GM19023 (cell line): Measurements from ENCODE around the gene FANCI.

ENCODE experiments used
- ATAC-seq: cut with Tn5 transposase; IDR thresholded peaks from one replicate; pipeline ENCODE4 v1.9.1; 2021; ENCODE audit warnings: mild to moderate bottlenecking, moderate library complexity; ENCODE audit not compliant: unreplicated experiment

The FANCI gene

DNA sequence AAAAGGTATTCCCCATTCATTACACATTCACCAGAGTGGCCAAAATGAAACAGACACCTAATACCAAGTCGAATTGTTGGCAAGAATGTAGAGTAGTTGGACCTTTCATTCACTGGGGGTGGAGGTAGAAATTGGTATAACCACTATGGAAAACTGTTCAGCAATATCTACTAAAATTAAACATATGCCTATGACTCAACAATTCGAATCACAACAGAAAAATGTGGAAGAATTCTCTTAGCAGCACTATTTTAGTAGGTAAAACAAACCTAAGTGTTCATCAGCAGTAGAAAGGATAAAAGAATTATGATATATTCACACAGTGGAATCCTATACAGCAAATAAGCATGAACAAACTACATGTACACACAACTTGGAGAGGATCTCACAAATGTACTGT is 60.2 kb downstream of the FANCI start:
- ATAC-seq = no peak

DNA sequence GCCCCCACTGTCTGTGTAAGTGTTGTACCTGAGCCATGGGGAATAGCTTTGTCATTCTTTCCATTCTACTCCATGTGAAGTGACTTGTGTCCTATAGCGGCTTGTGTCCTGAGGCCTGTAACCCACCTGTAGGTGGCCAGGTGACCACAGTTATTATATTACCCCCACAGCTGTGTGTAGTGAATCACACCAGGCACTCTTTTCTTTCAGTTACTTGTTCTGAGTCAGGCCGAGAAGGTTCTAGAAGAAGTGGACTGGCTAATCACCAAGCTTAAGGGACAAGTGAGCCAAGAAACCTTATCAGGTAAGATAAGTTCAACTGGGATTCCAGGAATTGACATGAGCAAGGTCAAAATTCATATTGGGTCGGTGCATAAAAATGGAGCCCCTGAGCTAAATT is 61.6 kb downstream of the FANCI start:
- ATAC-seq = no peak

DNA sequence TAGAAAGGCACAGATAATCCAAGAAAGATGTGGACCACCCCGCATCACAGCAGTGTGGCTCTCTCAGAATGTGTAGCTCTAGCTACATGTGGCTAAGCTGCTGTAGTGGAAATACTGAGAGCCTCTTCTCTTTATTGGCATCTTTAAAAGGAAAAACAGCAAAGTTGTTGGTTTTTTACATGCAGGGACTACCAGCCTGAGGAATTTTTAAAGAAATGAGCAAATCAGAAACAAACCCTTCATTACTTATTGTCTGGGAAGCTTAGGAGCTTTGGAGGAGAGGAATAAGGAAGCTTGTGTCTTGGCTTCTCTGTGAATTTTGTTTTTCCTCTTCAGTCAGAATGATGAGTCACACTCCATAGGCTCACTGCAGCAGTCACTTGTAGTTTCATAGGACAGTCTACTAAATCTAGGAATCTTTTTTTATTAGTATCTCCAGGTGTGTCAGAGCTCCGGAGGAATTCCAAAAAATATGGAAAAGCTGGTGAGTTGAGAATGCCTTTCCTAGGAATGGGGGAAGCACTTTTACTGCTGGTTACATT is 63.3 kb downstream of the FANCI start:
- no peak for ATAC-seq

DNA sequence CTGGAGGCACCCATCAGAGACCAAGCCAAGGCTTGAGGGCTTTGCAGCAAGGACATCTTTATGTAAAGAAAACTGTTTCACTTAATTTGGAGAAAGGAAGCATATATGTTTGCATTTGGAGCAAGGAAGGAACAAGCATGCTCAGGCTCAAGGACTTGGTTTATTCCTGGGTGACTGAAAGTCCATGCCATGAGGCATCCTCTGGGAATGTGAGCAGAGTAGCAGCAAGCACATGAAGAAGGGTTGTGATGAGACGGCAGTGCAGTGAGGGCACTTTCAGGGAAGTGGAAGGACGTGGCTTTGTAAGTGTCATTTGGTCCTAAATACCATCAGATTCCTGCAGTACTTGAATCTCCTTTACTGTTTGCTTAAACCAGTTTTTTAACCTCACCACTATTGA is 64.0 kb downstream of the FANCI start:
- ATAC-seq = no peak

DNA sequence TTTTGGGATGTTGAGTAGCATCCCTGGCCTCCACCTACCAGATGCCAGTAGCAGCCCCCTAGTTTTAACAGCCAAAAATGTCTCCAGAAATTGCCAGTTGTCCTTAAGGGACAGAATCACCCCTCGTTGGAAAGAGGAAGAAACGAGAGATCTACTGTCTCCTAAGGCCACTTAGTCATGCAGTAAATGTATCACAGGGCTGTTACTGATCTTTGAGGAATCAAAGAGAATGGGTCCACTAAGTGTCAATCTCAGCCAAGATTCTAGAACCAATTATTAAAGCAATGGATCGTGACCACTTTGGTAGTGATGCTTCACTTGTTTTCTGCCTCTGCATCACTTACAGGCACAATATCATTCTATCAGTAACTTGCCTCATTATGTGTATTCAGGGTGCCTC is 64.5 kb downstream of the FANCI start:
- no peak for ATAC-seq

DNA sequence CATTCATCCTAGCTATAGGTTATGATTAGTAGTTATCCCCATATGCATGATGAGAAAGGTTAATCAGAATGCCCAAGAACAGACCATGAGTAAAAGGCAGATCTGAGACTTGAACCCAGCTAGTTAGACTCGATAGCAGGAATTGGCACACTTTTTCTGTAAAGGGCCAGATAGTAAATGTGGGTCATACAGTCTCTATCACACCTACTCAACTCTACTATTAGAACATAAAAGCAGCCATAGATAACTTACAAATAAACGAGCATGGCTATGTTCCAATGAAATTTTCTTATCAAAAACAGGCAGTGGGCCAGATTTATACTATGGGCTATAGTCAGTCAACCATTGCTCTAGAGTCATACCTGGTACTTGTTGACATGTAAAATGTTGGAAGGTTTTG is 66.2 kb downstream of the FANCI start:
- ATAC-seq = no peak

DNA sequence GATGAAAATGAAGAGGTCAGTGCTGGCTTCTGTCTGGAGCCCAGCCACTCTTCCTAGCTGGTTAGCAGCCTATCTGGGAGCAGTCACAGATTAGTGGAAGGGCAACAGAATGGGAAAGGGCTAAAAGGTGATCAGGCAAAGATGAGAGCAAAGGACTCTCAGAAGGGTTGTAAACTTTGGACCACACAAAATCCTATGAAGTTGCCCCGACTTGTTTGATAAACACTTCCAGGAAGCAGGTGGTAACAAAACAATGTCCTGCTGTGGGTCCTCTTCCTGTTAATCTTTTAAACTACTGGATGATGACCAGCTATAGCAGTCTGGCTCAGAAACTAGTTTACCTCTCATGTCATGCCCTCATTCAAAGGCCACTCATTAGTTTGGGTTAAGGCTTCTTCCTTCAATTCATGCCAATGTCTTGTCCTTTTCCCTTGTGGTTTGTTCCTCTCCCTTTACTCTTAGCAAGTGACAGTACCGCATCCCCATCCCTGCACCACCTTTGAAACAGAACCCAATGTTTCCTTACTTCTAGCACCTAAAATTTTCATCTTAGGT is 71.7 kb downstream of the FANCI start:
- ATAC-seq = no peak

DNA sequence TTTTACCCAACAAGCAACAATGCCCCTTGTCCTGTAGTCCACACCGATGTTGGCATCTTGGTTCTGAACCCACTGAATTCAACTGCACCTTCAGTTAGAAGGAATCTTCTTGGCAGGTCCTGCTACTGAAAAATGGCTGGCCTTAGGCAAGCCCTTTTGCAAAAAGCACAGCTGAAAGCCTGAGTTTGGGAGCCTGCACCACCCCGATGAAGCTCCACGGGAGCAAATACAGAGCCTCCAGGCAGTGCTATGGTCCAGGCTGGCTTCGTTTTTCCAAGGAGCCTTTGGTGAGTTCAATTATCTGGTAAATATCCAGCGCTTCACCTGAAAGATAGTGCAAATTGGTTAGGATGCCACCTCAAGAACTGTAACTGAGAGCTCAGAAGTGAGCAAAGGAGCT is 72.7 kb downstream of the FANCI start:
- no peak for ATAC-seq

DNA sequence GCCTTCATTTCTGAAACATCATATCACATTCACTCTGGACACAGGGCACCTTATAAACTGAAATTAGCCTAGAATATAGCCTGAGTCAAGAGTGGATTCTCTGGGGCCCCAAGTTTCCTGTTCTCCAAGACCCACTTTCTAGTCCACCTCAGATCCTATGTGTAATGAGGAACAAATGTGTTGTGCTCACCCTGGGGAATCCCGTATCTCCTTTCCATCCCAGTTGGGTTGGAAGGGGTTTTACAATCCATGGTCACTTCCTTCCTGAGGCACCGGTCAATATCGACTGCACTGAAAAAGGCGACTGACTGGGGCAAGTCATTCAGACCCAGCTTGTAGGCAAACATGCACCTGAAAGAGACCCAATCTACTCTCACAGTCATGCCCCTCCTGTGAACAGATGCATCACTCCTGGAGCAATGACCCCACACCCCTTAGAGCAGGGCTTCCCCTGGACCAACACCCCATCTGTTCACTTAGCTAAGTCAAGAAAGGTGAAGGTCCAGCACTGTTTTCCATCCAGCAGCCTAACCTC is 73.5 kb downstream of the FANCI start:
- no peak for ATAC-seq

DNA sequence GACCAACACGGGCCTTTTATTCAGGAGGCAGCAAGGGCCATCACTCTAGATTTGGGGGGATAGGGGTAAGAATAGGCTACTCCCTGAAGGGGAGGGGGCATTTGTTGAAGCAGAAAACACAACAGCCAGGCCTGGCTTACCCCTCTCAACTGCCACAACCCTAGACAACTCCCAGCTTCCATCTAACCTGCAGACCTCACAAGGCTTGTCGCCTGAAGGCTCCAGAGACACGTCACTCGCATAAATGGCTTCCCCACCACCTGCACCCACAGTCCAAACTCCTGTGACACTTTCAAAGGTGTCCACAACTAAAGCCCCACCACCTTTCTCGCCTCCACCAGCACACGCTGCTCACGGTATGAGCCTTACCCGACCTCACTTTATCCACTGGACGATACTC is 75.9 kb downstream of the FANCI start:
- no peak for ATAC-seq

DNA sequence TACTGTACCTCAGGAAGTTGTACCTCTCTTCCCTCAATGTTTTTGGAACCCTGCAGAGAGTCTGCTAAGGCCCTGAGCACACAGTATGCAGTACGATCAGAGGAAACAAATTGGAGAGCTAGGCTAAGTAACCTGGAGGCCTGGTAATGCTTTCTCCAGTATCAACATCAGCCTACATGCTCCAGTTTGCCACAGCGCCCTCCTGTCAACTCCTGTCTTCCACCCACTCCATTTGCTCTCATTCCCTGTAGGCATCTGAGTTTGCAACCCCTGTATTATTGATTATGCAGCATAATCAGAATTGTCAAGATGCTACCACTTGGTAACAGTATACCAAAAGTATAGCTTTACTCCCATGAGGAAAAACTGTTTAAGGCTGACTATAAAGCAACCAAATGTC is 76.4 kb downstream of the FANCI start:
- no peak for ATAC-seq

DNA sequence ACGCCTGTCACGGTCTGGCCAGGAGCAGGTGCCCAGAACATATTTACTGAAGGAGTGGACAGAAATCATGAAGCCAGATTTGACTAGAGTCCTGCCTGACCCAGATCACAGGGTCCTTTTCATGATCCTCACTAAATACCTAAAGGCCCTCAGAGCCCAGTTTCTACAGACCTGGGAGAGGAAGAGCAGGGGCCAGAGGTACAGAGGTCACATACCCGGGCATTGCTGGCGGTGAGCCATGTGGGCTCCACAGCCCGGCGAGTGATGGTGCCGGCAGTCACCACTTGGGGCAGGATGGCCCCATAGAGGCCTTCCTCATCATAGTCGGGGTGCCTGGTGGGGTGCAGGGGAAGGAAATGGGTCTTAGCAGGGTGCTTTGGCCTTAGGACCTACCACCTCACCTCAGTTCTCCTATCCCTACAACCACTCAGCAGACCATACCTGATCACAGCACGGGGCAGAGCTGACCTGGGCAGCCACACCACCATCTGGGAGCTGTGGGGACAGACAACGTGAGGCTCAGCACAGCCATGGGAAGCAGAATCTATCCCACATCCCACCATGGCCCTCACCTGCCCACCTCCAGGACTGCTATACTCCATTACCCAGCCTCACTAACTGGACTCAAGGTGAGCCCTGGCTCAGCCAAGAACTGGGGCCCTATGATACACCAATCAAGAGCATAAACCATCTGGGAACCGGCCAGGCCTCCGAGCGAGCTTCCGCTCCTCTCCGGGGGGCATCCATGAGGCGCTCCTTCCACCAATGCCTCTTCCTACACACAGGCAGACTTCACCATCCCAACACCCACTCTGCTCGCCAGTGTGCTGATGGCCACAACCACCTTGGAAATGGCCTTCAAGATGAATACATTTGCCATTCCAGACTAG is 78.0 kb downstream of the FANCI start:
- ATAC-seq = no peak

DNA sequence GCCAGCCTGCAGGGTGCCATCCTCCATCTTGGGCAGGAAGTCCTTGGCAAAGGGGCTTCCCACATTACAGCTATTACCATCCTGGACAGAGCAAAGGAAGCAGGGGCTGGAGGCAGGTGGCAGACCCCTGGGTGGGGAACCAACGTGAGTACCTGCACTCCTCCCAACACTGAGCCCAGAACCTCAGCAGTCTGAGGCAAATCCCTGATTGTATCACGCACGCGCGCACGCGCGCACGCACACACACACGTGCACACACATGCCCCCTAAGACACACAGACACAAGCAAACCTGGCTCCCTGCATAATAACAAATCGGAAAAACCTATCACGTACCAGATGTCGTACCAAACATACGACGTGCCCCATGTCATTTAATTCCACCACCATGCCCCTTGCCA is 79.0 kb downstream of the FANCI start:
- ATAC-seq = no peak

DNA sequence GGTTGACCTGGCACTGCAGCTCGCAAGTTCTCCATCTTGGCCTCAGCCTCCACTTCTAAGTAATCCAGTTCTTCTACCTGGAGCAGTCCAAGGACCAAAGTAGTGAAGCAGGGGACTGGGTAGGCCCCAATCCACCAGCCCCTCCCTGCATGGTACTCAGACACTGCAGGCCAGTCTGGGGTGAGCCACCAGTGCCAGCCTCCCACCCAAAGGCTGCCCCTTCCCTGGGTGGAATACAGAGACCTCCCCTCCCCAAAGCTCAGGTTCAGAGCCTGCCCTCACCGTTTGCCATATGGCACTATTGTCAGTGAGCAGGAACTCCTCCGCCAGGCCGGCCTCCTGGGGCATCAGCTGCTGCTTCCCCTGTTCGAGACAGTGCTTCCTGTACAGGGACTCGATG is 80.0 kb downstream of the FANCI start:
- no peak for ATAC-seq

DNA sequence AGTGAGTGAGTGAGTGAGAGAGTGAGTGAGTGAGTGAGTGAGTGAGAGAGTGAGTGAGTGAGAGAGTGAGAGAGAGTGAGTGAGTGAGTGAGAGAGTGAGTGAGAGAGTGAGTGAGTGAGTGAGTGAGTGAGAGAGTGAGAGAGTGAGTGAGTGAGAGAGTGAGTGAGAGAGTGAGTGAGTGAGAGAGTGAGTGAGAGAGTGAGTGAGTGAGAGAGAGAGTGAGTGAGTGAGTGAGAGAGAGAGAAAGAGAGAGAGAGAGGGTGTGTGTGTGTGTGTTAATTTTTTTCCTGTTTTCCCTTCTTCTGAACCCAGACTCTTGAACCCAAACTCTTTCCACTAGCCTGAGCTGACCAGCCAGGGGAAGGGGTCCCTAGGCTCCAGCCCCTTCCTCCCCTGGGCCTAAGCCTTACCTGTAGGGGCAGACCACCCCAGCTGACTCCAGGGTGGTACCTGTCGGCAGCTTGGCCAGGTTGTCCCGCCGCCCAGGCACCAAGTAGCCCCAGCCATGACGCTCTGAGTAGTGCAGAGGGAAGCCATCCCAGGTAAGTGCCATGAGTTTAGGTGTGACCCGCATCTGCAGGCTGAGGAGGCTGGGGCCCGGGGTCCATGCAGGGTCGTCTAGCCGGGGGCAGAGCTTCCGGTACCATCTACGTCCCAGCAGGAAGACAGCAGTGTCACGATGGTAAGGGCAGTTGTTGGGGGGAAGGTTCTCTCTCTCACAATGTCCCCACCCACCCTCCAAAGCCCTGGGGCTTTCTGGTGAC is 81.4 kb downstream of the FANCI start:
- ATAC-seq = no peak

DNA sequence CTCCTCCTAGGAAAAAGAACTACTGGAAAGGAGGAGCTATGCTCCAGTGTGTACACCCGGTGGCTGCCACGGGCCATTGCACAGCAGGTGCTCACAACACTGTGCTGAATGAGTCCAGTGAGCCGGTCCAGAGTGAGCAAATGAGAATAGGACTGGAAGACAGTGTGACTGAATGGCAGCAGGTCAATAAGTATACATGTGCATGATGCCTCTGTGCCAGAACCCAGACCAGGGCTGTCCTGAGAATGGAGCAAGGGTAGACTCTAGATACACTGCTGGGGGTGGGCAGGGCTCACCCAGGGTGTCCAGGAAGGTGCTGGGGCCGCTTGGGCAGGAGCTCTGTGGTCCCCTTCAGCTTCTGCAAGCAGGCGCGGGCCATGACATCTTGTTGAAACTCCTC is 82.5 kb downstream of the FANCI start:
- ATAC-seq = no peak

DNA sequence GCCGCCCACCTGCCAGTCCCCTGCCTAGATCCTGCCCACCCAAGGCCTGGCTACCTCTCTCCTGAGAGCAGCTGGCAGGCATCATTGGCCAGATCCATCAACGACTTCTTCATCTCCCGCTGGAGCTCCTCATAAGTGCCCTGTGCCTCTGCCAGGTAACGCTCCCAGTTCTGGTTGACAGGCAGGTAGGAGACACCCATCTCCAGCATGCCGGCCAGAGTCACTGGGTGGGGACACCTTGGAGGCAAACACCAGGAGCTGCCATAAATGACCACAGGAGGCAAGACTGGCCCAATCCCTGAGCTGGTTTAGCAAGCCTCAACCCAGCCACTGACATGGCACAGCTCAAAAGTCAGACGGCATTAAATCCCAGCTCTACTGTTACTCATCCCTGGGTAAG is 83.3 kb downstream of the FANCI start:
- no peak for ATAC-seq

DNA sequence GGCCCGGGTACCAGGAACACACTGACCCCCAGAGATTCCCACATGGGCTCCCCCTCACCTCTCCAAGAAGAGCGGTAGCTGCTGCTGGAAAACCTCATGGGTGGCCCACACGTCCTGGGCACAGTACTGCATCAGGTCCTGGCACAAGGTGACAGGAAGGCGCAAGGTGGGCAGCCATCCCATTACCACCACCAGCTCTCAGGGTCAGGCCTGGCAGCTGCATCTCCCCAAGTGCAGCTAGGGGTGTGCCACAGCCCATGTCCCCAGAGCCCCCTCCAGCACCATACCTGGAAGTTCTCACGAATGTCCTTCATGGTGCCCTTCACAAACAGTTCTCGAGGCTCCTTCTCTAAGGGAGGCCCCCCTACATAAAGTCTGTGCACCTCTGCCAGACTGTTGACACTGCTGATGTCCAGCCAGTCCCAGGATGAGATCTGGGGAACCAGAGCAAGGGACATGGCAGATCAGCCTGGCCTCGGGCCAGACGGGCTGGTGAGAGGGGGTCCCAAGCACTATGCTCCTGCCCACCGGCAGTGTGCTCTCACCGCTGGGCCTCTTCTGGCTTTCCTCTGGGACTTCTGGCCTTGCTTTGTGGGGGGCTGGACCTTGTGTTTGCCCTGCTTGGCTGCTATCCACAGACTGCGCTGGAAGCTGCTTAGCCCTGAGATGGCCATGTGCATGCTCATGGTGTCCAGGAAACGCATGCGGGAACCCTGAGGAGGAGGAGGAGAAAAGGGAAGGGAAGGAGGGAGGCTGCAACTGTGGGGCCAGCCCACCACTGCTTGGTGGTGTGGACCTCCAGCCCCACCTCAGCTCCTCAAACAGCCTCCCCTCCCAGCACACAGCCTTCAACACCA is 84.8 kb downstream of the FANCI start:
- ATAC-seq = no peak

DNA sequence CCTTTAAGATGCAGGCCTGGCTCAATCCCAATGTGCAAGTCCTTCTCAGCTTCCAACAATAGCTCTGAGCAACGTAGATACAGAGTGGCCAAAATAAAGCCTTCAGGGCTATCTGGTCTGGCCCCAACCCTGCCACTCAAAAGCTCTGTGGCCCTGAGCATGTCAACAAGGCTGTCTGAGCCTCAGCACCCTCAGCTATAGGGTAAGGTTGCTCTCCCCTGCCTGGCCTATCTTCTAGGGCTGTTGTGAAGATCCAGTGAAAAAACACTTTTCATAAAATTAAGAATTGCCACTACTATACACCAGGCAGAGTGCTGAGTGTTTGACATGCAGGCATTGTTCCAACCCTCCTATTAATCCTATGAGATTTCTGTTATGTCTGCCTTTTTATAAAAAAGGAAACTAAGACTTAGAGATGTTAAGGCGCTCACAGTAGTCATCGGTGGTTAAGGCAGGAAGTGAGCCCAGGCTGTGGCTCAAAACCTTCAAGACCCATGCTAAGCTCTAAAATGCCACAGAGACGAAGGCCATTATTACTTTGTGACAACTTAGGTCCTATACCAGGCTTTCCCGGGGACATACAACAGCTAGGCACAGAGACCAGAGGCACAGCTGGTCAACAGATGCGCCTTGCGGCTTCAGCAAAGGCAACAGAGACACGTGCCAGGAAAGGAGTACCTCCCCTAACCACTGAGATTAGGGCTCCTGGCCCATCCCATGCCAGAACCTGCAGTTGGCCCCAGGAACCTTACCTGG is 85.7 kb downstream of the FANCI start:
- no peak for ATAC-seq

DNA sequence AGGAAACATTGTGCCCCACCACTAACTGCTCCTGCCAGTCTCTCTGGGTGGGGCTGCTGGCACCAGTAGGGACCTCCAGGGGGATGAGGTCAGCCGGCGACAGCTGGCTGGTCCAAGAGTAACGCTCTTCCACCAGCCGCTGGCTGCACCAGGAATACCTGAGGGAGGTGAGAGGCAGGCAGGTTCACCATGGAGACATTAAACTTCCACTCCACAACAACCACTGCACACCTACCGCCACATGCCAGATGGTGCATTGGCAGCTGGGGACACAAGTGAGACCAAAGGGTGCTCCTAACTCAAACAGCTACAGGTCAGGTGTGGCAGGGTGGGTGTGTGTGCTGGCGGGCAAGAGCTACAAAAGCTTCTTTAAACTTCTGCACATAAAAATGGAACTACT is 86.3 kb downstream of the FANCI start:
- ATAC-seq = no peak
